DND-41 (cell line): ENCODE measurements around the gene RILP.

ENCODE experiments used
- CTCF ChIP-seq: IDR thresholded peaks from 2 replicates; pipeline ENCODE4 v1.5.1; 2012; ENCODE audit warnings: borderline replicate concordance, low read length, moderate library complexity, mild to moderate bottlenecking; ENCODE audit not compliant: poor library complexity, severe bottlenecking; ENCODE audit errors: extremely low read depth
- EZH2 ChIP-seq: IDR thresholded peaks from 3 replicates; pipeline ENCODE4 v1.6.1; 2012; ENCODE audit warnings: borderline replicate concordance, low read depth, mild to moderate bottlenecking, moderate library complexity, low read length, inconsistent platforms; ENCODE audit not compliant: severe bottlenecking

GRCh38 chr17:1625053-1625452 is 24.6 kb downstream of the RILP start:
- no peak for TF ChIP-seq CTCF
- TF ChIP-seq EZH2: no peak
